ENCODE measurements around the gene ASRGL1.
"Not testable (repeated sequence)": the region's sequence is repeated elsewhere in the genome, so short reads cannot be mapped to it uniquely, and the experiment has no call there.

The ASRGL1 gene

DNA sequence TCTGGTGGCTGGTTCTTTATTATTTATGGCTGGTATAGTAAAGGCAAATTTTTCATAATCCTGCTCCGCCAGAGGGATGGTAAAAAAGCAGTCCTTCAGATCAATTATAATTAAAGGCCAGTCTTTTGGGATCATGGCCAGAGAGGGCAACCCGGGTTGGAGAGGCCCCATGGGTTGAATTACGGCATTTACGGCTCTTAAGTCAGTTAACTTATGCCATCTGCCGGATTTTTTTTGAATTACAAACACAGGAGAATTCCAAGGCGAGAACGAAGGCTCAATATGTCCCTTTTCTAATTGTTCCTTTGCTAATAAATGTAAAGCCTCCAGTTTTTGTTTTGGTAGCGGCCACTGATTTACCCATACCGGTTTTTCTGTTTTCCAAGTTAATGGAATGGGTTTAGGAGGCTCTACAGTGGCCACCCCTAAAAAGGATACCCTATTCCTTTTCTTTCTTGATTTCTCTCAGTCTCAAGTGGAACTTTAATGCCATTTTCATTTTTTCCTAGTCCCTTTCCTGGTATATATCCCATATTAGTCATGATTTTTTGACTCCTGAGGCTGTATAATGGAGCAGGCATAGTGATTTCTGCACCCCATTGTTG lies 41.3 kb downstream of the ASRGL1 start:
- not testable (repeated sequence) for H3K4me1 ChIP-seq (ENCODE audit: control insufficient read depth, insufficient read depth, low read length); H3K4me3 ChIP-seq (ENCODE audit: low read depth, low read length); H3K27me3 ChIP-seq (ENCODE audit: control insufficient read depth, insufficient read depth, low read length); H3K9ac ChIP-seq (ENCODE audit: low read depth, low read length); H3K36me3 ChIP-seq (ENCODE audit: control insufficient read depth, insufficient read depth, low read length); H3K27ac ChIP-seq (ENCODE audit: low read depth, low read length); H3K9me3 ChIP-seq (ENCODE audit: control insufficient read depth, insufficient read depth, low read length)

- not testable (repeated sequence) for H3K27me3 ChIP-seq (ENCODE audit: control insufficient read depth, insufficient read depth, low read length); H3K4me3 ChIP-seq (ENCODE audit: low read depth, low read length); H3K27ac ChIP-seq (ENCODE audit: low read depth, low read length); H3K4me1 ChIP-seq (ENCODE audit: control insufficient read depth, insufficient read depth, low read length); H3K36me3 ChIP-seq (ENCODE audit: control insufficient read depth, insufficient read depth, low read length); H3K9ac ChIP-seq (ENCODE audit: low read depth, low read length); H3K9me3 ChIP-seq (ENCODE audit: control insufficient read depth, insufficient read depth, low read length)
Measured at GRCh38 chr11:62379586-62379985, 42.3 kb downstream of the ASRGL1 start.

DNA sequence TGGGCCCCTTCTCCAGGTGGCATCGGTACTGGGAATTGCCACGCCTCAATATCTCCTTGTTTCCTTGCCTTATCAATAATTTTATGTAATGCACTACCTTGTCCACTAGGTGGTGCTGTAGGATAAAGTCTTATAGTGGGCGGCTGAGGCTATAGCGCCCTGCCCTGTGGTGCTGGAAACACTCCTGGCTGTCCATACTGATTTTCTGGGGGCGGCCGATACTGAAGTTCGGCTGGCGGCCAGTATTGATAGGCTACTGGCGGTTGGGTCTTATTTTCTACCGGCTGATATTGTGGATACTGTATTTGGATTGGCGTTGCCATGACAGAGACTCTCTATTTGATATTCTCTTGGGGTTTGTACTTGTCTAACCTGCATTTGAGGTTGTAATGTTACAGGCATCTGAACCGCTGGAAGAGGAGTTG lies 43.6 kb downstream of the ASRGL1 start:
- not testable (repeated sequence) for H3K36me3 ChIP-seq (ENCODE audit: control insufficient read depth, insufficient read depth, low read length); H3K9me3 ChIP-seq (ENCODE audit: control insufficient read depth, insufficient read depth, low read length); H3K4me1 ChIP-seq (ENCODE audit: control insufficient read depth, insufficient read depth, low read length); H3K27me3 ChIP-seq (ENCODE audit: control insufficient read depth, insufficient read depth, low read length); H3K27ac ChIP-seq (ENCODE audit: low read depth, low read length); H3K9ac ChIP-seq (ENCODE audit: low read depth, low read length); H3K4me3 ChIP-seq (ENCODE audit: low read depth, low read length)

GRCh38 chr11:62383822-62384221 lies 46.6 kb downstream of the ASRGL1 start:
- no peak overlapping the region for H3K27ac ChIP-seq (ENCODE audit: low read depth, low read length)
- no peaks in the 10 kb centered on the region for H3K27me3 ChIP-seq (ENCODE audit: control insufficient read depth, insufficient read depth, low read length)

DNA sequence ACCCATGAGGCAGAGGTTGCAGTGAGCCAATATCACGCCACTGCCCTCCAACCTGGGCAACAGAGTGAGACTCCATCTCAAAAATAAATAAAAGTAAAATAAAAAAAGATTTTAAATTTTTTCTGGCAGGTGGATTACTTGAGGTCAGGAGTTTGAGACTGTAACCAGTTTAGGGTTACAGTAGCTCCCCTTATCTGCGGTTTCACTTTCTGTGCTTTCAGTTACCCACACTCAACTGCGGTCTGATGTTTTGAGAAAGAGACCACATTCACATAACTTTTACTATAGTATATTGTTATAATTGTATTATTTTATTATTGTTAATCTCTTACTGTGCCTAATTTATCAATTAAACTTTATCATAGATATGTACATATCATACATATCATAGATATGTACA lies 48.8 kb downstream of the ASRGL1 start:
- not testable (repeated sequence) for H3K36me3 ChIP-seq (ENCODE audit: control insufficient read depth, insufficient read depth, low read length); H3K27me3 ChIP-seq (ENCODE audit: control insufficient read depth, insufficient read depth, low read length); H3K9ac ChIP-seq (ENCODE audit: low read depth, low read length); H3K4me1 ChIP-seq (ENCODE audit: control insufficient read depth, insufficient read depth, low read length); H3K9me3 ChIP-seq (ENCODE audit: control insufficient read depth, insufficient read depth, low read length); H3K27ac ChIP-seq (ENCODE audit: low read depth, low read length); H3K4me3 ChIP-seq (ENCODE audit: low read depth, low read length)

More at GRCh38 chr11:62383822-62384221, 46.6 kb downstream of the ASRGL1 start:
- H3K4me1 ChIP-seq (ENCODE audit: control insufficient read depth, insufficient read depth, low read length) = no peaks in the 10 kb centered on the region
- H3K9me3 ChIP-seq (ENCODE audit: control insufficient read depth, insufficient read depth, low read length) = no peaks in the 10 kb centered on the region
- no peak overlapping the region for H3K9ac ChIP-seq (ENCODE audit: low read depth, low read length)
- H3K4me3 ChIP-seq (ENCODE audit: low read depth, low read length) = no peak overlapping the region
- no peaks in the 10 kb centered on the region for H3K36me3 ChIP-seq (ENCODE audit: control insufficient read depth, insufficient read depth, low read length)

- Histone ChIP-seq H3K27me3 (ENCODE audit: control insufficient read depth, insufficient read depth, low read length) (no peaks in the 10 kb centered on the region), H3K4me3 (ENCODE audit: low read depth, low read length) (no peak overlapping the region), H3K9ac (ENCODE audit: low read depth, low read length) (no peak overlapping the region), H3K27ac (ENCODE audit: low read depth, low read length) (no peak overlapping the region), H3K9me3 (ENCODE audit: control insufficient read depth, insufficient read depth, low read length) (no peaks in the 10 kb centered on the region), H3K4me1 (ENCODE audit: control insufficient read depth, insufficient read depth, low read length) (no peaks in the 10 kb centered on the region), H3K36me3 (ENCODE audit: control insufficient read depth, insufficient read depth, low read length) (no peaks in the 10 kb centered on the region)
Measured at GRCh38 chr11:62387381-62387780, 50.1 kb downstream of the ASRGL1 start.

GRCh38 chr11:62388999-62389398 lies 51.8 kb downstream of the ASRGL1 start:
- no peak overlapping the region for H3K27ac ChIP-seq (ENCODE audit: low read depth, low read length)
- H3K27me3 ChIP-seq (ENCODE audit: control insufficient read depth, insufficient read depth, low read length) = no peaks in the 10 kb centered on the region
- H3K4me3 ChIP-seq (ENCODE audit: low read depth, low read length) = no peak overlapping the region
- H3K9me3 ChIP-seq (ENCODE audit: control insufficient read depth, insufficient read depth, low read length) = no peaks in the 10 kb centered on the region
- no peaks in the 10 kb centered on the region for H3K4me1 ChIP-seq (ENCODE audit: control insufficient read depth, insufficient read depth, low read length)
- no peaks in the 10 kb centered on the region for H3K36me3 ChIP-seq (ENCODE audit: control insufficient read depth, insufficient read depth, low read length)
- no peak overlapping the region for H3K9ac ChIP-seq (ENCODE audit: low read depth, low read length)

DNA sequence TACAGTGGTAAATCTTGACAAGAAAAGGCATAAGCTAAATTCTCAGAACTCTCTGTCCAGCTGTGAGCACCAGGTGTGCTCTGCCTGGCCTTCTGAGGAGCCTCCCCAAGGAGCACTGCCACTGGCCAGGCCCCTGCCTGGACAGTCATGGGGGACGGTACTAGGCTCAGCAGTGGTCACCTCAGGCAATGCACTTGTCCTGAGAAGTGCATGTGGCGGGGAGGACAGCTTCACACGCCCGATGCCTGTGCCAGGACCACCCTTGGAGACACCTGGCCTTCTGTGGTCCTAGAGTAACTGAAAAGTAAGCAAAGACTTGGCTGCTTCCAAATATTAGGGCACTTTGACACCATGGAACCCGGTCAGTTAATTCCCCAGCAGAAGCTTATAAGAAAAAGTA lies 53.0 kb downstream of the ASRGL1 start:
- Histone ChIP-seq H3K9ac (ENCODE audit: low read depth, low read length) (no peak overlapping the region), H3K27ac (ENCODE audit: low read depth, low read length) (no peak overlapping the region), H3K4me3 (ENCODE audit: low read depth, low read length) (no peak overlapping the region), H3K36me3 (ENCODE audit: control insufficient read depth, insufficient read depth, low read length) (no peaks in the 10 kb centered on the region), H3K27me3 (ENCODE audit: control insufficient read depth, insufficient read depth, low read length) (no peaks in the 10 kb centered on the region), H3K4me1 (ENCODE audit: control insufficient read depth, insufficient read depth, low read length) (peaks cover 3% of the 10 kb centered on the region), H3K9me3 (ENCODE audit: control insufficient read depth, insufficient read depth, low read length) (no peaks in the 10 kb centered on the region)

DNA sequence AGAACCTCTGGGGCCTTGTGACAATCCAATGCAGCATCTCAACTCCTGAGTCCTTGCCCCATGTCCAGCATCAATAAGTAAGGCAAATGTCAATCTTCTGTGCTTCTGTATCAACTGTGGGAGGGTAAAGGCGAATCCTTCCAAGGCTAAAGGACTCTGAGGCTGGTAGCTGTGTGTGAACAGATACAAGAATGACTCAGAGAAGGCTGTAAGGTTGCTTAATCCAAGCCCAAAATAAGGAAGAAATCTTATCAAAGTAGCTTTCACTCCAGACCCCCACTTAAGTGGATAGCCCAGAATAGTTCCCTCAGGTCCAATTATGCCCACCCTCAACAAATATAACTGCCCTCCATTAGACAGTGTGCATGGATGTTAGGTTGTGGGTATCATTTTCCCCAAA lies 53.5 kb downstream of the ASRGL1 start:
- Histone ChIP-seq H3K9ac (ENCODE audit: low read depth, low read length) (no peak overlapping the region), H3K27ac (ENCODE audit: low read depth, low read length) (no peak overlapping the region), H3K36me3 (ENCODE audit: control insufficient read depth, insufficient read depth, low read length) (no peaks in the 10 kb centered on the region), H3K4me3 (ENCODE audit: low read depth, low read length) (no peak overlapping the region), H3K27me3 (ENCODE audit: control insufficient read depth, insufficient read depth, low read length) (no peaks in the 10 kb centered on the region), H3K4me1 (ENCODE audit: control insufficient read depth, insufficient read depth, low read length) (peaks cover 6% of the 10 kb centered on the region), H3K9me3 (ENCODE audit: control insufficient read depth, insufficient read depth, low read length) (no peaks in the 10 kb centered on the region)

GRCh38 chr11:62391642-62392425 lies 54.6 kb downstream of the ASRGL1 start:
- no peak overlapping the region for H3K27ac ChIP-seq (ENCODE audit: low read depth, low read length)

GRCh38 chr11:62392506-62392905 lies 55.3 kb downstream of the ASRGL1 start:
- H3K9ac ChIP-seq (ENCODE audit: low read depth, low read length) = no peak overlapping the region
- no peaks in the 10 kb centered on the region for H3K27me3 ChIP-seq (ENCODE audit: control insufficient read depth, insufficient read depth, low read length)
- no peak overlapping the region for H3K4me3 ChIP-seq (ENCODE audit: low read depth, low read length)
- H3K27ac ChIP-seq (ENCODE audit: low read depth, low read length) = no peak overlapping the region
- peaks cover 6% of the 10 kb centered on the region for H3K4me1 ChIP-seq (ENCODE audit: control insufficient read depth, insufficient read depth, low read length)
- H3K9me3 ChIP-seq (ENCODE audit: control insufficient read depth, insufficient read depth, low read length) = no peaks in the 10 kb centered on the region
- H3K36me3 ChIP-seq (ENCODE audit: control insufficient read depth, insufficient read depth, low read length) = no peaks in the 10 kb centered on the region

More at GRCh38 chr11:62391642-62392425, 54.6 kb downstream of the ASRGL1 start:
- H3K36me3 ChIP-seq (ENCODE audit: control insufficient read depth, insufficient read depth, low read length) = no peaks in the 10 kb centered on the region
- H3K4me3 ChIP-seq (ENCODE audit: low read depth, low read length) = no peak overlapping the region
- H3K27me3 ChIP-seq (ENCODE audit: control insufficient read depth, insufficient read depth, low read length) = no peaks in the 10 kb centered on the region
- peaks cover 6% of the 10 kb centered on the region for H3K4me1 ChIP-seq (ENCODE audit: control insufficient read depth, insufficient read depth, low read length)
- no peak overlapping the region for H3K9ac ChIP-seq (ENCODE audit: low read depth, low read length)
- no peaks in the 10 kb centered on the region for H3K9me3 ChIP-seq (ENCODE audit: control insufficient read depth, insufficient read depth, low read length)

Measured in HUES48 (cell line).